ENCODE results near the gene USP25. TPM values are rescaled to one million over a fixed set of nuclear protein-coding genes. Genes with fewer than 3 reads are reported as not detected.

USP25 gene
- 9.8 to 19.8 TPM (median 13.4 TPM) in 5 replicates for total RNA-seq (2022; extraction: Qiagen RNA extraction; ENCODE audit: low read depth)

GRCh38 chr21:15729674-15730483, at the start of gene USP25:
USP25 (plus strand) TSS chr21:15729982; CDS start chr21:15730394, 412 bp downstream.

